HG02970 (cell line): Measurements from ENCODE around the gene CCDC40.

Experiments
- ATAC-seq: cut with Tn5 transposase; IDR thresholded peaks from one replicate; pipeline ENCODE4 v1.9.1; 2021; ENCODE audit warnings: mild to moderate bottlenecking, moderate library complexity, moderate number of reproducible peaks; ENCODE audit not compliant: unreplicated experiment, low FRiP score

The CCDC40 gene

GRCh38 chr17:80129006-80129565 lies 92.6 kb downstream of the CCDC40 start:
- ATAC-seq: no peak

- no peak for ATAC-seq
These were observed 94.5 kb downstream of the CCDC40 start for GRCh38 chr17:80130992-80131391.

DNA sequence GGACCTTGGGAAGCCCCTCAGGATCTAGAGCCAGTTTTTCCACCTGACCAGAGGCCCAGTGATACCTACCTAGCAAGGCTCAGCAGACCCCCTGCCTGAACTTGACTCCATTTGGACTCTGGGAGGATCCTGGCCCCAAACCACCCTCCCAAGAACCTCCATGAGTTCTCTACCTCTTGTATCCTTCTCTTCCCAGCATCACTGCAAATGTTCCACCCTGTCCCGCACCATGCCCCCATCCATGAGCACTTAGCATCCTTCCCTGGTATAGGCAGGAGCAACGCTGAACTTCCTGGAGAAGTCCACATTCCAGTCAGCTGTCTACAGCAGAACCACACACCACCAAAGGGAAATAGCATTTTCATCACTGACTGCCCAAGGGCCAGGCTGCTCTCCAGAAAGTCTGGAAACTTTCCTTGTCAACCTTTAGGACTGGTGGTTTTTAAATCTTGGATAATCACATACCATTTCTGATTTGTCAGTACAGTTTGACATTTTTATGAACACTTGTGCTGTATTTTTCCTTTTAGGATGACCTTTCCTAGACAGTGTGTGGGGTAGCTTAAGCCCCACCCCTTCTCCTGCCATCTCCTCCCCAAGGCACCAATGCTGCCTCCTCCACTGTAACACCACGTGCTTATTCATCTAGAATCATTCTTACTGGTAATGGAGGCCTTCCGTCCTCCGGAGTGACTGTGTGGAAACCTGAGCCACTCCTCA lies 96.6 kb downstream of the CCDC40 start:
- no peak for ATAC-seq

- no peak for ATAC-seq
These were observed 97.2 kb downstream of the CCDC40 start for GRCh38 chr17:80133626-80133970.

DNA sequence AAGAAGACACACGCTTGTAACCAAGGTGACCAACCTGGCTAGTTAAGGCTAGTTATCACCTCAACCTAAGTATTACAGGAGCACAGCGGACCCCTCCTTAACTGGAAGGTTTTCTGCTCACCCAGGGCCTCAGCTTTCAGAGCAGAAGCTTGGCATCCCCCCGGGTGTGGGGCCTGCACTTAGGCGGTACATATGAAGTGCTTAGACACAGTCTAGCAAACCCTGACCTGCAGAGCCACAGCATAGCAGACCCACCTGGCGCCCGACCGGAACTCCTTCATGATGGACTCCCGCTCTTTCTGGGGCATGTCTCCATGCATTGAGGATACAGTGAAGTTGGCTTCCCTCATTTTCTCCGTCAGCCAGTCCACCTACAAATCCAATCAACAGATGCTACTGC lies 100.7 kb downstream of the CCDC40 start:
- no peak for ATAC-seq

DNA sequence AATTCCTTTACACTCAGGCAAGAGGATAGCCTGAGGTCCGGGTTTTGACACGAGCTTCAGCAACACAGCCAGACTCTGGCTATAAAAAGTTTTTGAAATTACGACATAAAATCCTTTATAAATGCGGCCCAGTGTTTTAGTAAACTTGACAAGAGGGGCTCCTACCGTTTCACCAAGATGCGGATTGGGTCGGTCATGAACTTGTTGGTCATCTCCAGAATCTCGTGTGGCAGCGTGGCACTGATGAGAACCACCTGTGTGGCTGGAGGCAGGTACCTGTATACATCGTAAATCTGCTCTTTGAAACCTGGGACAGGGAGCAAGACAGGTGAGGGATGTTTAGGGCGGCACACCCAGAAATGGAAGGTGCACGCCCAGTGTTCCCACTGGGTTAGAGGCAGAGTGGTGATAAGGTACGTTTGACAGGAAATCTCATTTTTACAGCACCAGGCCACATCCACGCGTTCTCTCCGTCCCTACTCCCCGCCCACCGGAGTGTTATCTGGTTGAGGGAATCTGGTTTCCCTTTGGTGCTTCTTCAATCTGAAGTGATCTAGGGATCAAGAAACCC lies 102.5 kb downstream of the CCDC40 start:
- ATAC-seq: no peak

- ATAC-seq: no peak
These were observed 105.2 kb downstream of the CCDC40 start for GRCh38 chr17:80141463-80142165.

DNA sequence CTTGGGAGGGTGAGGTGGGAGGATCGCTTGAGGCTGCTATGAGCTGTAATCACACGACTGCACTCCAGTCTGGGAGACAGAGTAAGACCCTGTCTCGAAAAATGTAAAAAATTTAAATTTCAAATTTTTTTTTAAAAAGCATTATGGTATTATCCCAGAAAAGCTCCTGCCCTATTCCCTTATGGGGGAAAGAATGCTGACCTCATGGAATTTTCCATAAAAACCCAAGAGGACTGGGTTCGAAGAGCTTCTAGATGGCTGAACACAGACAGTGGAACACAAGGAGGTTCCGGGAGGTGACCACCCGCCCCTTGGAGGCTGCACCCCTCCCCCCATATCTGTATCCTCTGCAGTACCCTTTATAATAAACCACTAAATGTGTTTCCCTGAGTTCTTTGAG lies 106.5 kb downstream of the CCDC40 start:
- ATAC-seq: no peak

DNA sequence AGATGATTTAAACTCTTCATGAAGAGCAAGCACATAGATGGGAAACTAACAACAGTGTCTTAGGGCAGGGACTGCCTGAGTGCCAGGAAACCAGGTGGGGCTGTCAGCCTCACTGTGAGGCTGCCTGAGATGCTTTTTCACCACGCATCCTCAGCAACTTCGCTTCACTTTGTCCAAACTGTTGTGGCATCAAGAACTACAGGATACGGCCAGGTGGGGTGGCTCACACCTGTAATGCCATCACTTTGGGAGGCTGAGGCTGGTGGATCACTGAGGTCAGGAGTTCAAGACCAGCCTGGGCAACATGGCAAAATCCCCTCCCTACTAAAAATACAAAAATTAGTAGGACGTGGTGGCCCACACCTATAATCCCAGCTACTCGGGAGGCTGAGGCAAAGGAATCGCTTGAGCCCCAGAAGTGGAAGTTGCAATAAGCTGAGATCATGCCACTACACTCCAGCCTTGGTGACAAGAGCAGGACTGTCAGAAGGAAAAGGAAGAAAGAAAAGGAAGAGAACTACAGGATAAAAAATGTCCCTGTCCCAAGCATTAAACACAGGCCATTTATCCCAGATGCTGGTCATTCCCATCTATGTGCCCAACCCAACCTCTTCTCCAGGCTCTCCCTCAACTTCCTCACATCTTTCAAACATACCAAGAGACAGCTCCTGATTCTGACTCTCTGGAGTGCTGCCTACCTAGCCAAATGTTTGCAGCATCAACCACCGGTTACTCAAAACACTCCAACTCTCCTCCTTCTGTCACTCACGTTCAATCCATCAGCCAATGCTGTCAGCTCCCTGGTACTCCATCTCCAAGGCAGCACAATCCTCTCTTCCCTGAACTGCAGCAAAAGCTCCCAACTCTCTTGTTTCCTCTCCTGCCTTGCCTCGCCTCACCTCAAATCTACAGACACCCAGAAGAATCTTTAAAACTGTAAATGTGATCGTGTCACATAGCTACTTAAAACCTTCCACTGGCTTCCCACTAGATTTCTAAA lies 108.9 kb downstream of the CCDC40 start:
- no peak for ATAC-seq

- ATAC-seq: peak; percentile 33
These were observed 109.9 kb downstream of the CCDC40 start for GRCh38 chr17:80146121-80147034.

- peak; percentile 77 for ATAC-seq
These were observed 110.8 kb downstream of the CCDC40 start, which contains the start of gene EIF4A3 for GRCh38 chr17:80147035-80147822. EIF4A3 (minus strand) TSS chr17:80147128; CDS start chr17:80146961, 167 bp downstream.
